Colonic mucosa (tissue), 4 donors: ENCODE results near the gene GTF2E1. TPM values are rescaled to one million over a fixed set of nuclear protein-coding genes. Genes with fewer than 3 reads are reported as not detected.
A peak's percentile ranks its signal among the peaks of the same experiment; 100 is the strongest.

Source experiments
- DNase-seq: peaks from one replicate; pipeline ENCODE4 v3.0.0-alpha.2; 2020
- H3K27ac ChIP-seq: fragments of 200-600 bp; one replicate; pipeline ENCODE4 v1.8.0; 2021
- H3K27me3 ChIP-seq: fragments of 200-600 bp; one replicate; pipeline ENCODE4 v1.8.0; 2021
- H3K36me3 ChIP-seq: fragments of 200-600 bp; one replicate; pipeline ENCODE4 v1.8.0; 2021
- H3K4me1 ChIP-seq: fragments of 200-600 bp; one replicate; pipeline ENCODE4 v1.8.0; 2021; ENCODE audit warnings: mild to moderate bottlenecking
- H3K4me3 ChIP-seq: fragments of 200-600 bp; one replicate; pipeline ENCODE4 v1.8.0; 2021
- H3K9ac ChIP-seq, 2 donors: one replicate each; pipeline ENCODE4 v1.7.0; 2013; ENCODE audit warnings: control low read depth in 2 of 2, low read depth in 2 of 2, low read length in 2 of 2
- H3K9me3 ChIP-seq: fragments of 200-600 bp; one replicate; pipeline ENCODE4 v1.8.0; 2021
- intact Hi-C: fragments of 100-400 bp; cut with DNase I; formaldehyde crosslinking; loops from one replicate; pipeline ENCODE4 v1.14.1; 2022
- total RNA-seq, 2 donors: library from RNA; stranded (reverse); fragmentation: NEBNext Ultra II Directional in 1 of 2; extraction: Animal tissue kit (Norgen Biotek cat#: 25700) in 1 of 2; gene quantifications; one replicate each; pipeline ENCODE4 v1.2.1, GENCODE V29; 2021
- TF ChIP-seq, protein P1 (sequence below): fragments of 200-600 bp; IDR thresholded peaks from one replicate; pipeline ENCODE4 v1.8.0; 2022; ENCODE audit warnings: antibody characterized with exemption, mild to moderate bottlenecking
- donor health status: healthy.
- donor health status: DM: no; HTN: no; CAD: no.
- donor health status: DM: no; HTN: no; CAD: no.

GTF2E1 gene
- total RNA-seq, 2 donors from 2014 or later: 15.2 to 17.9 TPM

DNA sequence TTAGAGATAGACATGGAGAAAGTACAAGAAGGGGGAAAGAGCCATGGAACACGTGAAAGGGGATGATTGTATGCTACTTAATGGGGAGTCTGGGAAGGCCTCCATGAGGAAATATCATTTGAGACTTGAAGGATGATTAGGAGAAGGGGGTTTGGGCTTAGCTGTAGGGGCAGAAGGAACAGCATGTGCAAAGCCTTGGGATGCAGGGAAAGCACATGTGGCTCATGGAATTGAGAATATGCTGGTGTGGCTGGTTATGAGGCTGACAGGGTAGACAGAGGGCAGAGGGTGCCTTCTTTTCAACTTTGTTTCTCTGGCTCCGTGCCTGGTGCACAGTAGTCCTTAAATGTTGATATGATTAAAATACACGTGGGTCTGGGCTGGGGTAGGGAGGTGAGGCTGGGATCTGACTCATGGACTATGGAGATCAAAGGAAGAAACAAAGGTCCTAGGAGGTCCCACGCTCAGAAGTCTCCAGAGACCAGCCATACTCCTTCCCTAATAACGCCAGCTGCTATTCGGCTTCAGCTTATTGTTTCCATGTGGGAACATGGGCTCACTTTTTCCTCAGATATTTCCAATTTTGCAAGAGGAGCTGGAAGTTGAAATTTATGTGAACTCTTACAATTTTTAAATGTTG lies 1.1 kb downstream of the GTF2E1 start:
- intact Hi-C loops: loop anchor here (5.0 to 10.0 kb wide), 2 partner anchors 51 to 146 kb away; partner anchors contain the start of gene NDUFB4
- DNase-seq: no peak

DNA sequence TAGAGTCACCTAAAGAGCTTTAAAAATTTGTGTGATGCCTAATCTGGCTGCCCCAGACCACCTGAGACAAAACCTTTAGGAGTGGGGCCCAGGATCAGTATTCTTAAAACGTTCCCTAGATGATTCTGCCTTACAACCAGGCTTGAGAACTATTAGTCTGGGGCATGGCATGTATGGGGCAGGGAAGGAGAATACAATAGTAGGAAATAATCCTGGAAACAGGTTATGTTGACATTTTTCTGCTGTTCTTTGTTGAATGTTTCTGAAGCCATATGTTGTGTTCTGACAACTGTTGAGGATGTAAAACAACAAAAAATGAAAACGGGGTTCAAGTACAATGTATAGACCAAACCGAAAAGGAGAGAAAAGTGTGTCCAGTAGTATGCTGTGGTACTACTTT lies 2.9 kb downstream of the GTF2E1 start:
- H3K27me3 ChIP-seq: no peaks in the 10 kb centered on the region
- no peak overlapping the region for H3K4me3 ChIP-seq
- no peak overlapping the region for H3K9ac ChIP-seq
- H3K4me1 ChIP-seq: no peaks in the 10 kb centered on the region
- TF ChIP-seq, protein P1, sequence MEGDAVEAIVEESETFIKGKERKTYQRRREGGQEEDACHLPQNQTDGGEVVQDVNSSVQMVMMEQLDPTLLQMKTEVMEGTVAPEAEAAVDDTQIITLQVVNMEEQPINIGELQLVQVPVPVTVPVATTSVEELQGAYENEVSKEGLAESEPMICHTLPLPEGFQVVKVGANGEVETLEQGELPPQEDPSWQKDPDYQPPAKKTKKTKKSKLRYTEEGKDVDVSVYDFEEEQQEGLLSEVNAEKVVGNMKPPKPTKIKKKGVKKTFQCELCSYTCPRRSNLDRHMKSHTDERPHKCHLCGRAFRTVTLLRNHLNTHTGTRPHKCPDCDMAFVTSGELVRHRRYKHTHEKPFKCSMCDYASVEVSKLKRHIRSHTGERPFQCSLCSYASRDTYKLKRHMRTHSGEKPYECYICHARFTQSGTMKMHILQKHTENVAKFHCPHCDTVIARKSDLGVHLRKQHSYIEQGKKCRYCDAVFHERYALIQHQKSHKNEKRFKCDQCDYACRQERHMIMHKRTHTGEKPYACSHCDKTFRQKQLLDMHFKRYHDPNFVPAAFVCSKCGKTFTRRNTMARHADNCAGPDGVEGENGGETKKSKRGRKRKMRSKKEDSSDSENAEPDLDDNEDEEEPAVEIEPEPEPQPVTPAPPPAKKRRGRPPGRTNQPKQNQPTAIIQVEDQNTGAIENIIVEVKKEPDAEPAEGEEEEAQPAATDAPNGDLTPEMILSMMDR: no peak
- no peaks in the 10 kb centered on the region for H3K36me3 ChIP-seq
- H3K27ac ChIP-seq: no peak overlapping the region
- intact Hi-C loops: loop anchor here (10.0 kb wide), 1 partner anchor 49 kb away; no protein-coding TSS in a partner anchor
- no peak for DNase-seq
- no peaks in the 10 kb centered on the region for H3K9me3 ChIP-seq

More for the DNA sequence above, 1.1 kb downstream of the GTF2E1 start:
- TF ChIP-seq, protein P1: no peak
- Histone ChIP-seq H3K36me3 (no peaks in the 10 kb centered on the region), H3K9me3 (no peaks in the 10 kb centered on the region), H3K27me3 (no peaks in the 10 kb centered on the region), H3K9ac (peak overlapping the region; percentile 89 to 93), H3K4me1 (no peaks in the 10 kb centered on the region), H3K27ac (no peak overlapping the region), H3K4me3 (peak overlapping the region; percentile 93)

DNA sequence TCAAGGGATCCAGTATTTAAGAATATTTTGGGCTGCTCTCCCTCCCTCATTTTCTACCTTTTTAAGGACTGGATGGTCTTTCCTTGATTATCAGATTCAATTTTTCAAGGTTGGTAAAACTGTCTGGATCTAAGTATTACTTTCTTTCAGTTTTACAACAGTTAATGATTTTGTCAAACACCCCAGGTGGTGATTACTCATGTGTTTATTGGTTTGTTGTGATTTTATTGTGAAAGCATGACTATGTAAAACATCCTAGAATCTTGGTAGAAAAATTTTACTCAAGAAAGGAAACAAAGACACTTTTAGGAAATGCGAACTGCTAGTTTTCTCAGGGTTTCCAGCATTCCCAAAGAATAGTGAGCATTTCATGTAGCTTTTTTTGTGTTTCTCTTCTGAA lies 7.3 kb downstream of the GTF2E1 start:
- Histone ChIP-seq H3K9ac (no peak overlapping the region), H3K36me3 (no peaks in the 10 kb centered on the region), H3K4me3 (no peak overlapping the region), H3K27me3 (no peaks in the 10 kb centered on the region), H3K9me3 (no peaks in the 10 kb centered on the region), H3K4me1 (no peaks in the 10 kb centered on the region), H3K27ac (no peak overlapping the region)
- intact Hi-C loops: loop anchor here (10.0 kb wide), 1 partner anchor 45 kb away; no protein-coding TSS in a partner anchor
- TF ChIP-seq, protein P1: no peak
- no peak for DNase-seq

DNA sequence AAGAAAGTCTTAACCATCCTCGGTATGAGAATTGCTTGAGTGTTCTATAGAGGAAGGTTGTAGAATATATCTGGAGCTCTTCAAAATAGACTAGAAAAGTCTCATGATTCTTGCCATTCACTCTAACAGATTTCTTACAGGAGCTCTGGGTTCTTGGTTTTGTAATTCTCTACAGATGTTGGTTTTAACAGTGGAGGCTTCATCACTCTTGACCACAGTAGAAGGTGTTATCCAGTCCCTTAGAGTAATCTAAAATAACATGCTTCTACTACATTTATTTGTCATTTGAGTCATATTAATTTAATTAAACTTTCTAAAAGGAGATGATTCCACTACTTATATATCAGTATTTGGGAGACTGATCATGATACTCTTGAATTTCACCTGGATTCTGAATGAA lies 9.7 kb downstream of the GTF2E1 start:
- H3K9me3 ChIP-seq: no peaks in the 10 kb centered on the region
- no peaks in the 10 kb centered on the region for H3K27me3 ChIP-seq
- no peak overlapping the region for H3K4me3 ChIP-seq
- H3K27ac ChIP-seq: no peak overlapping the region
- intact Hi-C loops: no loop called here
- DNase-seq: no peak
- H3K36me3 ChIP-seq: no peaks in the 10 kb centered on the region
- no peaks in the 10 kb centered on the region for H3K4me1 ChIP-seq
- H3K9ac ChIP-seq: no peak overlapping the region
- TF ChIP-seq, protein P1: no peak

DNA sequence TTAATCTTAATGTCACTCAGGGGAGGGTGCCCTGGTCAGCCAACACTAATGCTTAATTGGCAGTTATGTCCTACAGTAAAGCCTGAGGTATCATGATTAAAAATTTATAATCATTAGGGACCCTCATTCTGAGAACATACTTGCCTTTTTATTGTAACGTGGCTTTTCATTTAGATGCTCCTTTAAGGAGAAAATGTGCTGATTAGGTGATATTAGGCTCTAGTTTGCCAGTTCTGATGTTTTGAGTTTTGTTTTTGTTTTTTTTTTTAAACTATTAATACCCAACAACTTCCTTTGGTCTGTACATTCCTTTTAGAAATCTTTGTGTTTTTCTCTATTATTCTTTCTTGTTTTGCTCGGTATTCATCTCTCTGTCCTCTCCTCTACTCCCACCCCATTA lies 10.3 kb downstream of the GTF2E1 start:
- H3K36me3 ChIP-seq: no peaks in the 10 kb centered on the region
- no peak overlapping the region for H3K27ac ChIP-seq
- TF ChIP-seq, protein P1: no peak
- DNase-seq: no peak
- H3K9me3 ChIP-seq: no peaks in the 10 kb centered on the region
- H3K27me3 ChIP-seq: no peaks in the 10 kb centered on the region
- intact Hi-C loops: no loop called here
- H3K4me3 ChIP-seq: no peak overlapping the region
- H3K4me1 ChIP-seq: no peaks in the 10 kb centered on the region
- no peak overlapping the region for H3K9ac ChIP-seq
